K562 (cell line): Measurements from ENCODE around the gene PLXNA3. TPM values are rescaled to one million over a fixed set of nuclear protein-coding genes. Genes with fewer than 3 reads are reported as not detected.

Source experiments
- BRD9 ChIP-seq: fragments of 450-650 bp; IDR thresholded peaks from 2 replicates; pipeline ENCODE4 v1.6.1; 2018; ENCODE audit warnings: low read depth; ENCODE audit not compliant: partially characterized antibody
- FOSL1 ChIP-seq: fragments of 200-800 bp; sonication (Bioruptor generic); conservative IDR thresholded peaks from 2 replicates; pipeline ENCODE4 v1.6.1; 2016; ENCODE audit warnings: missing genetic modification characterization, missing compliant biosample characterization
- FUS ChIP-seq: fragments of 200-400 bp; formaldehyde crosslinking; optimal IDR thresholded peaks from 2 replicates; pipeline ENCODE3; 2017; ENCODE audit warnings: low read depth, low read length
- HDAC2 ChIP-seq: fragments of 450-650 bp; IDR thresholded peaks from 2 replicates; pipeline ENCODE4 v1.6.1; 2016; ENCODE audit warnings: mild to moderate bottlenecking
- HES1 ChIP-seq: fragments of 450-650 bp; IDR thresholded peaks from 2 replicates; pipeline ENCODE4 v1.6.1; 2016; ENCODE audit warnings: low read depth, mild to moderate bottlenecking, moderate library complexity
- HIVEP1 ChIP-seq: fragments of 250-450 bp; sonication (Bioruptor Pico); IDR thresholded peaks from 2 replicates; pipeline ENCODE4 v1.4.0; 2020; ENCODE audit warnings: mild to moderate bottlenecking
- KLF13 ChIP-seq: fragments of 450-650 bp; IDR thresholded peaks from 2 replicates; pipeline ENCODE4 v1.6.1; 2016; ENCODE audit warnings: missing genetic modification characterization, low read depth, mild to moderate bottlenecking, missing compliant biosample characterization, moderate library complexity, borderline replicate concordance
- L3MBTL2 ChIP-seq: fragments of 450-650 bp; IDR thresholded peaks from 2 replicates; pipeline ENCODE4 v1.6.1; 2016; ENCODE audit warnings: mild to moderate bottlenecking, moderate library complexity
- MITF ChIP-seq: IDR thresholded peaks from 2 replicates; pipeline ENCODE4 v1.6.1; 2014; ENCODE audit warnings: antibody characterized with exemption
- MYNN ChIP-seq, 2 experiments: sonication (generic); formaldehyde crosslinking in 1 of 2; IDR thresholded peaks; 2 replicates each; pipeline versions ENCODE4 v1.5.0 to v1.6.1; 2016 to 2020; ENCODE audit warnings: antibody characterized with exemption in 1 of 2, missing genetic modification reagents in 1 of 2
- NBN ChIP-seq: fragments of 450-650 bp; IDR thresholded peaks from 2 replicates; pipeline ENCODE4 v1.6.1; 2016; ENCODE audit warnings: low read depth, mild to moderate bottlenecking
- NCOA4 ChIP-seq: fragments of 450-650 bp; IDR thresholded peaks from 2 replicates; pipeline ENCODE4 v1.6.1; 2018; ENCODE audit warnings: mild to moderate bottlenecking; ENCODE audit not compliant: partially characterized antibody
- NCOR1 ChIP-seq: fragments of 450-650 bp; IDR thresholded peaks from 2 replicates; pipeline ENCODE4 v1.6.1; 2016; ENCODE audit warnings: mild to moderate bottlenecking, moderate library complexity
- NFE2 ChIP-seq: IDR thresholded peaks from 2 replicates; pipeline ENCODE4 v1.6.1; 2014; ENCODE audit warnings: antibody characterized with exemption, low read depth
- PHB ChIP-seq: fragments of 250-450 bp; sonication (Bioruptor Pico); IDR thresholded peaks from 2 replicates; pipeline ENCODE4 v1.5.0; 2021
- PHF20 ChIP-seq: fragments of 450-650 bp; IDR thresholded peaks from 2 replicates; pipeline ENCODE4 v1.6.1; 2018; ENCODE audit not compliant: partially characterized antibody
- TAF7 ChIP-seq: fragments of 450-650 bp; IDR thresholded peaks from 2 replicates; pipeline ENCODE4 v1.6.1; 2016; ENCODE audit warnings: missing genetic modification characterization, missing compliant biosample characterization
- TBP ChIP-seq: optimal IDR thresholded peaks from 2 replicates; pipeline ENCODE3; 2011; ENCODE audit warnings: low read depth, low read length, improper control_type of control experiment
- USF2 ChIP-seq: sonication (generic); formaldehyde crosslinking; IDR thresholded peaks from 2 replicates; pipeline ENCODE4 v1.5.0; 2020; ENCODE audit warnings: missing genetic modification reagents
- XRCC3 ChIP-seq: fragments of 450-650 bp; IDR thresholded peaks from 2 replicates; pipeline ENCODE4 v1.6.1; 2017; ENCODE audit warnings: mild to moderate bottlenecking, moderate library complexity
- ZFX ChIP-seq: sonication (generic); formaldehyde crosslinking; IDR thresholded peaks from 2 replicates; pipeline ENCODE4 v1.8.0; 2022; ENCODE audit warnings: mild to moderate bottlenecking, missing genetic modification reagents, moderate library complexity
- ZNF280B ChIP-seq: fragments of 250-450 bp; sonication (Bioruptor Pico); IDR thresholded peaks from 2 replicates; pipeline ENCODE4 v1.5.1; 2021; ENCODE audit warnings: mild to moderate bottlenecking
- ZNF395 ChIP-seq: fragments of 200-800 bp; sonication (Bioruptor generic); IDR thresholded peaks from 2 replicates; pipeline ENCODE4 v1.6.1; 2017; ENCODE audit warnings: missing genetic modification characterization, missing compliant biosample characterization
- polyA plus RNA-seq, 8 experiments: library from polyadenylated mRNA; depleted of rRNA in 4 of 8; stranded (reverse) in 5 of 8; unstranded in 3 of 8; fragments of >200 nt; fragmentation: Nextera tagmentation in 2 of 8; fragmentation: Illumina TruSeq in 1 of 8; extraction: Ambion mirVana in 2 of 8; extraction: Trizol in 1 of 8; gene quantifications; 2 replicates each; pipeline versions ENCODE4 v1.2.1 to v1.2.3, GENCODE V29; 2011 to 2014; ENCODE audit warnings: inconsistent platforms in 1 of 8, missing spikeins in 1 of 8
- total RNA-seq, 7 experiments: library from RNA; depleted of rRNA in 6 of 7; stranded (reverse); fragments of >200 nt in 6 of 7; fragmentation: Illumina TruSeq in 2 of 7; extraction: Trizol in 2 of 7; gene quantifications; 2 replicates each; pipeline versions ENCODE4 v1.2.1 to v1.2.3, GENCODE V29; 2011 to 2021; ENCODE audit warnings: low replicate concordance in 1 of 7

The PLXNA3 gene
- total and polyA plus RNA-seq, 9 of the 15 experiments (the other 6 are each of a cell fraction or from before 2014, with no cell fraction given), result 0.32 to 47.8 (median 7.5) TPM

- no peak for TF ChIP-seq KLF13 (tag)
- 0 out of 2 replicates have a peak, but pooled peaks have one; percentile 41 for TF ChIP-seq ZNF395 (CRISPR knock-in tag)
- no peak for TF ChIP-seq NCOR1
- peak; percentile 86 for TF ChIP-seq L3MBTL2
- TF ChIP-seq ZFX (CRISPR knock-in tag), result peak; percentile 73
- TF ChIP-seq USF2 (CRISPR knock-in tag), result peak; percentile 92
- no peak for TF ChIP-seq BRD9
- peak; percentile 83; the same call in 1 of the 2 replicates for TF ChIP-seq MITF
- no peak for TF ChIP-seq ZNF280B (CRISPR knock-in tag)
- TF ChIP-seq PHF20, result peak; percentile 65
- no peak for TF ChIP-seq FOSL1 (tag)
- no peak for TF ChIP-seq FUS
- no peak for TF ChIP-seq MYNN (IDR thresholded peaks at IDR 0.05)
- TF ChIP-seq MYNN (CRISPR knock-in tag; IDR thresholded peaks at IDR 0.05), result no peak
- TF ChIP-seq NBN, result 0 out of 2 replicates have a peak, but pooled peaks have one; percentile 63
- TF ChIP-seq PHB (CRISPR knock-in tag), result no peak
- peak; percentile 86 for TF ChIP-seq HDAC2
- no peak for TF ChIP-seq HIVEP1 (CRISPR knock-in tag)
- TF ChIP-seq XRCC3, result no peak
- TF ChIP-seq NCOA4, result no peak
- no peak for TF ChIP-seq TAF7
- TF ChIP-seq NFE2, result no peak
- TF ChIP-seq HES1, result no peak
- TF ChIP-seq TBP, result peak; percentile 37
Observed at GRCh38 chrX:154428176-154429171, 29.6 kb upstream of the PLXNA3 start, which contains the start of gene ATP6AP1 (continued).
